Measurements from ENCODE around the gene PDZK1.

The PDZK1 gene

GRCh38 chr1:145720878-145721671, 13.9 kb upstream of the PDZK1 start (continued):
- TF ChIP-seq ZNF449 (tag by site-specific recombination; IDR thresholded peaks at IDR 0.05) = peak; percentile 65; the same call in 1 of the 2 replicates
- TF ChIP-seq ZNF843 (tag by site-specific recombination; IDR thresholded peaks at IDR 0.05) = peak; percentile 38; the same call in 1 of the 2 replicates
- TF ChIP-seq KLF17 (tag by site-specific recombination; IDR thresholded peaks at IDR 0.05) = peak; percentile 76
- peak; percentile 66; the same call in 1 of the 2 replicates for TF ChIP-seq ZFP69B (tag by site-specific recombination; IDR thresholded peaks at IDR 0.05)
- TF ChIP-seq ZNF174 (tag by site-specific recombination; IDR thresholded peaks at IDR 0.05) = no peak
- no peak for TF ChIP-seq ZNF423 (tag by site-specific recombination; IDR thresholded peaks at IDR 0.05)
- TF ChIP-seq ZNF121 (tag by site-specific recombination; IDR thresholded peaks at IDR 0.05) = no peak
- TF ChIP-seq KLF8 (tag by site-specific recombination; IDR thresholded peaks at IDR 0.05) = peak; percentile 57; the same call in 1 of the 2 replicates
- TF ChIP-seq BCL11B (tag by site-specific recombination; IDR thresholded peaks at IDR 0.05; ENCODE audit: low read depth) = peak; percentile 89
- peak; percentile 61 for TF ChIP-seq ZEB2 (tag by site-specific recombination; IDR thresholded peaks at IDR 0.05)
- no peak; the same call in 1 of the 2 replicates for TF ChIP-seq ZNF660 (tag by site-specific recombination; IDR thresholded peaks at IDR 0.05)
- no peak for TF ChIP-seq ZNF248 (tag by site-specific recombination; IDR thresholded peaks at IDR 0.05)
- TF ChIP-seq ZNF112 (tag by site-specific recombination; IDR thresholded peaks at IDR 0.05) = no peak
- TF ChIP-seq ZNF366 (tag by site-specific recombination; conservative IDR thresholded peaks at IDR 0.05) = no peak
- no peak for TF ChIP-seq ZBTB44 (tag by site-specific recombination; IDR thresholded peaks at IDR 0.05)
- no peak for TF ChIP-seq ZNF791 (tag by site-specific recombination; IDR thresholded peaks at IDR 0.05)
- no peak for TF ChIP-seq ZNF133 (tag by site-specific recombination; IDR thresholded peaks at IDR 0.05)
- TF ChIP-seq ZBTB48 (tag by site-specific recombination; IDR thresholded peaks at IDR 0.05) = peak; percentile 99
- no peak for TF ChIP-seq RBAK (tag by site-specific recombination; IDR thresholded peaks at IDR 0.05)
- TF ChIP-seq BCL11A (tag by site-specific recombination; IDR thresholded peaks at IDR 0.05; ENCODE audit: low read depth) = peak; percentile 92
- peak; percentile 80 for TF ChIP-seq ZNF654 (tag by site-specific recombination; IDR thresholded peaks at IDR 0.05; ENCODE audit: low read depth)
- no peak; the same call in 1 of the 2 replicates for TF ChIP-seq ZBTB20 (tag by site-specific recombination; IDR thresholded peaks at IDR 0.05)
- TF ChIP-seq CTCF (tag by site-specific recombination; IDR thresholded peaks at IDR 0.05) = peak; percentile 96
- no peak for TF ChIP-seq ZNF157 (tag by site-specific recombination; IDR thresholded peaks at IDR 0.05)
- no peak for TF ChIP-seq ZNF274 (IDR thresholded peaks at IDR 0.05; ENCODE audit: low read length)
- TF ChIP-seq ZNF274 (tag by site-specific recombination; IDR thresholded peaks at IDR 0.05; ENCODE audit: borderline replicate concordance) = no peak
- peak; percentile 82 for TF ChIP-seq ZFP37 (tag by site-specific recombination; IDR thresholded peaks at IDR 0.05)
- no peak for TF ChIP-seq ZNF169 (tag by site-specific recombination; IDR thresholded peaks at IDR 0.05)
- TF ChIP-seq ZNF148 (tag by site-specific recombination; IDR thresholded peaks at IDR 0.05; ENCODE audit: borderline replicate concordance) = no peak
- no peak for TF ChIP-seq SETDB1 (IDR thresholded peaks at IDR 0.05; ENCODE audit: insufficient read length, low read length)
- no peak for TF ChIP-seq ZNF513 (tag by site-specific recombination; IDR thresholded peaks at IDR 0.05)
